Kidney glomerular epithelial cell (primary cell): ENCODE results near the gene PROM2.
A peak's percentile ranks its signal among the peaks of the same experiment; 100 is the strongest.

Experiments
- DNase-seq: peaks from one replicate; lab custom pipeline; 2025; lab: John Stamatoyannopoulos, UW

PROM2 gene

GRCh38 chr2:95284886-95285541 is 10.8 kb downstream of the PROM2 start:
- no peak for DNase-seq

GRCh38 chr2:95285542-95285932 is 11.3 kb downstream of the PROM2 start:
- no peak for DNase-seq

DNA sequence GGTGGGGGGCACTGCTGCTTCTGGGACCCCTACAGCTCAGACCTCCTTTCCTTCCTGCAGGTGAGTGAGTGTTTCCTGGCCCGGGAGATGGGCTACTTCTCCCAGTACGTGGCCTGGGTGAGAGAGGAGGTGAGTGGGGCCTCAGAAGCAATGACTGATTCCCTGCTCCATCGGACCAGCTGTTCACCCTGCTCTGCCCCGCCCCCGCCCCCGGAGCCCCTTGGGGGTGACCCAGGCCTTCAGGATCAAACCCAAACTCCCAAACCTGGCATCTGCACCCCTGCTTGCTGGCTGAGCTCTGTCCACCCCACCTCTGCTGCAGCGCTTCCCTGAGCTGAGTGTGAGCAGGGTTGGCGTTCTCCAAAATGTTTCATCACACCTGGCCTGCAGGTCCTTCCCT is 13.1 kb downstream of the PROM2 start:
- no peak for DNase-seq

- DNase-seq, result no peak
Observed at GRCh38 chr2:95287806-95288205, 13.6 kb downstream of the PROM2 start.

GRCh38 chr2:95289253-95289652 is 15.0 kb downstream of the PROM2 start:
- DNase-seq, result no peak

GRCh38 chr2:95291222-95291621 is 17.0 kb downstream of the PROM2 start:
- no peak for DNase-seq

DNA sequence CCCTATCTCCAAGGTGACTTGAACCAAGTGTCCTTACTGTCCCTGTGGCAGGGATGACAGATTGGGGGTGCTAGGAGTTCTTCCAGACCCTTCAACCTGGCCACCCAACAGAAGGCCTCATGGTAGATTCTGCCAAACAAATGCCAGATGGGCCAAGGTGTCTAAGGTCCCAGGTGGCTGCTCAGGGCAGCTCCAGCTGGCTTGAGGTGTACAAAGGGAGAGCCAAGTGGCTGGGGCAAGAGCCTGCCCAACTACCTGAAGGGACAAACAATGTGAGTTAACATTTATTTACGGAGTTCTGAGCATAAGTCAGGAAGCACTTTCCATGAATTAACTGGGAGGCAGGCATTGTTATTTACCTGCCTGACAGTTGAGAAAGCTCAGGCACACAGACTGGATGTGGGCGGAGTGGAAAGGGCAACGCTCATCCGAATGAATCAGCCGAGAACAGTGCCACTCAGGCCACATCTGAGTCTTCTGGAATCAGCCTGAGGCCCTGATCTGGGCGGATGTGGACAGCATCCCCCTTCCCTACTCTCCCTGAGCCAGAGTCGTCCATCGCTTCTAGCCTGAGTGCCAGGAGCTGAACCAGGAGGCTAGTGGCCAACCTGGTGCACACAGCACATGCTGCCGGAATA is 18.5 kb downstream of the PROM2 start:
- DNase-seq, result no peak

GRCh38 chr2:95294579-95295250 is 20.5 kb downstream of the PROM2 start:
- no peak for DNase-seq

DNA sequence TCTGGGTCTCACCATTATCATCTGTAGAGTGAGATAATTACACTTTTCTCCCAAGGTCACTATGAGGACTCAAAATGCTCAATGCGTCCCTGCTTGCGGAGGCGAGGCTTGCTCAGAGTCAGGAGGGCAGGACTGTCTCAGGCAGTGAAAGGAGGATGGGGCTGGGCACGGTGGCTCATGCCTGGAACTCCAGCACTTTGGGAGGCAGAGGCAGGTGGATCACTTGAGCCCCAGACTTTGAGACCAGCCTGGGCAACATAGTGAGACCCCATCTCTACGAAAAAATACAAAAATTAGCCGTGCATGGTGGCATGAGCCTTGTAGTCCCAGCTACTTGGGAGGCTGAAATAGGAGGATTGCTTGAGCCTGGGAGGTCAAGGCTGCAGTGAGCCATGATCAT is 21.1 kb downstream of the PROM2 start:
- no peak for DNase-seq

DNA sequence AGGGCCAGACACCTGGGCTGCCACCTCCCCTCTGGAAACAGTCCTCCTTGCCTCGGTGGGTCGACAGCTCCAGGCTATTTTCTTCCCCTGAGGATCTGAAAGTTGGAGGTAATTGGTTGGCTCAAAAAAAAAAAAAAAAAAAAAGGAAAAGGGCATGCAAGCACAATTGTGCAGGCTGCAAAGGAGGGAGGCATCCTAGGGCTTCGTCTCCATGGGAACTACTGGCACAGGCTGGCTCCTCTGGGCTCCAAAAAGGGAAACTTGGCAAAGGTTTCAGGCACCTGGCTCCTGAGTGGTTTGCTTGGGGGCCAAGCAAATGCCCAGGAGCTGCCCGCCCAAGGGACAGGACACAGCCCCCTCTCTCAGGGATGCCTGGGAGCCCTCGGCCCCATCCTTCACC is 21.8 kb downstream of the PROM2 start:
- no peak for DNase-seq

DNA sequence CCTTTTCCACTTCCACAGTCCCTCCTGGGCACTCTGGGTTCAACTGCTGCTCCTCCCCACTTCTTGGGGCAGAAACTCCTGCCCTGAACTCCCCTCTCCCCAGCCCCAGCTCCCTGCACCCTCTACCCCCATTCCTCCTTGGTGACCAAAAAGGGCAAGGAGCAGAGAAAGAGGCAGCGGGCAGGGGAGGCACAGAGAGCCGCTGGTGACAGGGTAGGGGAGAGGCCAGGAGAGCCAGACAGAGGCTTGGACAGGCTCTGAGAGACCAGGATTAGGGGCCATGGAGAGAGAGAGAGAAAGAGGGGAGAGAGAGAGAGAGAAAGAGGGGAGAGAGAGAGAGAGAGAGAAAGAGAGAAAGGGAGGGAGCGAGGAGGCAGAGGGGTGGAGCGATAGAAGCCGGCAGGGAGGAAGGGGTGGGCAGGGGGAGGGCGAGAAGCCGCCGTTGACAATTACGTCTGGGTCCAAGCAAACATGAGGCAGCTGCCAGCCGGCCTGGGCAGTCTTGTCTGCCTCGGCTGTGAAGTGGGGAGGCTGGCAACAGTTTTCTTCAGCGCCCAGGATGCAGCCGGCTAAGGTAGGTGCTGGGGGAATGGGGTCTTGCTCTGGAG is 22.7 kb downstream of the PROM2 start, which contains the start of gene KCNIP3:
Gene KCNIP3 (plus strand): TSS at position 468 of the 608 bp plus-strand sequence. CDS start 92 bp downstream, at position 560.
- DNase-seq, result no peak

DNA sequence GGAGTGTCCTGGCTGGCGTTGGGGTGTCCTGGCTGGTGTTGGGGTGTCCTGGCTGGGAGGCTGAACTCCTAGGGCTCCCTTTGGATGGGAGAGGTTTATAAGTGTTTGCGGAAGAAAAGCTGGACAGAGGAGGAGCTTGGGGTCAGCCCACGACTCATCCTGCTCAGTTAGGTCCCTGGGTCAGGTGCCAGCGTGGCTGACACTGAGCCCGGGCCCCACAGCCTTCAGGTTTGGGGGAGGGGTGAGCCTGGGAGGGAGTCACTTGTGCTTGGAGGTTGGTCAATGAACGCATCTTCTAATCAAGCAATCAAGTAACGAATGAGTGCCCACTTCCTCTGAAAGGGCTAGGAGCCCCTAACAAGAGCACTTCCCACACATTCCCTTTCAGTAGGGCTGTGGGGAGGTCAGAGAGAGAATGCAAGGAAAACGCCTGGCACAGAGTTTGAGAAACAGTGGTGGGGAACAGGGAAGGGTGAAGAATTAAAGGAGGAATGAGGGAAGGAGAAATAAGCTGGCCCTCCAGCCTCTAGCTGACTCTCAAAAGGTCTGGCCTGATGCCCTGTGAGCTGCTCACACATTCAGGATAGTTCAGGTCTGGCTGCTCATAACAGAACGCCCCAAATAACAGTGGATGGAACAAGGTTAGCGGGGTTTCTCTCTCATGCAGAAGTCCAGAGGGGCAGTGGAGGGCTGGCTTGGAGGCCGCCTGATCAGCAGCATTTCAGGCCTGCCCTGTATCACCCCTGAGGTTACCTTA is 23.6 kb downstream of the PROM2 start:
- DNase-seq, result no peak

DNA sequence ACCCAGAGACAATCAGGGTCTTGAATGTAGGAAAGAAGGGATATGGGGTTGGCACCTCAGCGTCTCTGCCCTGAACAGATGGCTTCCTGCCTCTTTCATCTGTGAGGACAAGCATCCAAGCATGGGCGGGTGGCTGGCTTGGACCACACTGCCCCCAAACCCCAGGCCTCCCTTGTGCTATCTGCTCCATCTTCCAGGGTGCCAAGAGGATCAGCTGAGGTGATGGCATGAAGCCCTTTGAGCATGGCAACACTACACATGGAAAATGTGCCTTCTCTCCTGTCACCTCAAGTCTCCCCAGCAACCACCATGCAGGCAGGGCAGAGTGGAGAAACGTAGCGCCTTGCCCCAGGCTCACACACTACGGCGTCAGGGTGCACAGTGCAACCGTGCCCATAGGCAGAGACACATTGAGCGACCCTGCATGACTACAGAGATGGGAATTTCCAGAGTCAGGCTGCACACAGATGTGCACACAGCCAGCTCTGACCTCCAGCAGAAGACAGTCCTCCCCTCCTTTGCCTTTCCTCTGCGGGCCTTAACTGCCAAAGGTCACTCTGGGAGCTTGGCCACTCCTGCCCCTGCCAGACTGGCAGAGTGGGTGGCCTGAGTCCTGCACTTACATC is 24.4 kb downstream of the PROM2 start:
- DNase-seq, result no peak

DNA sequence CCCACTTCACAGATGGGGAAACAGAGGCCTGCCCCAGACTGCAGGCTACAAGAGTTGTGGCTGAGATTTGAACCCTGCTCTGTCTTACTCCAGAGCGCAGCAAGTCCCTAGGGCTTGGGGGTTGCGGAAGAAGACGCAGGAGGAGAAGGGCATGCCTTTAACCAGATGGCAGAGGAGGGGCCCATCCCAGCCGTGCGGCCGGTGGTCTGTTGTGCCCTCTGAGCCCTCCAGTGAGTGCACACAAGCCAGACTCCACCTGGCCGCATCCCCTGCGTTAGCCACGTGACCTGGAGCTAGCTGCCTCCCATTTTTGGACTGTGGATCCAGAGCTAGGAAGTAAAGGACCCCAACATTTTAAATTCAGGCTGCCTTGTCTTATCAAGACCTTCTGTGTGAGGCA is 25.7 kb downstream of the PROM2 start:
- DNase-seq, result no peak

GRCh38 chr2:95300450-95300849 is 26.2 kb downstream of the PROM2 start:
- DNase-seq, result no peak

GRCh38 chr2:95301186-95301585 is 26.9 kb downstream of the PROM2 start:
- DNase-seq, result no peak

- no peak for DNase-seq
Observed at GRCh38 chr2:95301876-95302641, 27.8 kb downstream of the PROM2 start.

DNA sequence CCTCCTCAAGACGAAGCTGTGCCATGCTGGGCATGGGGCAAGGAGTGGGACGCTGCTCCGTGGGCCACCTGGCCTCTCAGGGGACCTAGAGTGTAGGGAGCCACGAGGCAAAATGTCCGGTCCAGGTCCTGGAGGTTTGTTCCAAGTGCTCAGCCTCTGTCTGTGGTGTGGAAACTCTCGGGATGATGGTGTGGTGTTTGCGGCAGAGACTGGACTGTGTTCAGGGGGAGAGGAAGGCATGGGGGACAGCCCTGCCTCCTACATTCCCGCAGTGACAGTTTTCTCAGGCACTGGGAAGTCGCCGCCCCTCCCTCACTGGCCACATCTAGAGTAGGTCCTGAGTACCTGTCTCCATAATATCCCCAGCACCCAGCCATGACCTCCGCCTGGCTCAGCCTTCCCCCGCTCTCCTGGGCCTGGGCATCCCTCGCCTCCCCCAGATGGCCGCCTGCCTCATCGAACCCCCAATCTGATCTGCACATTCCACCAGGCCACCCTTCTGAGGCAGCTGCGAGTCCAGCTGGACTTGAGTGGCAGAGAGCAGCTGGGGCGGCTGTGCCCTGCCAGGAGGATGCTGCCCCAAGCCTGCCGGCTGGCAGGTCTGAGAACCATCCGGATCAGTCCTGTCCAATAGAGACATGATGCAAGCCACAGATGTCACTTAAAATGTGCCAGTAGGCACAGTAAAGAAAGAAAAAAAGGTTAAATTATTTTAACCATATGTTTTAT is 29.1 kb downstream of the PROM2 start:
- no peak for DNase-seq

DNA sequence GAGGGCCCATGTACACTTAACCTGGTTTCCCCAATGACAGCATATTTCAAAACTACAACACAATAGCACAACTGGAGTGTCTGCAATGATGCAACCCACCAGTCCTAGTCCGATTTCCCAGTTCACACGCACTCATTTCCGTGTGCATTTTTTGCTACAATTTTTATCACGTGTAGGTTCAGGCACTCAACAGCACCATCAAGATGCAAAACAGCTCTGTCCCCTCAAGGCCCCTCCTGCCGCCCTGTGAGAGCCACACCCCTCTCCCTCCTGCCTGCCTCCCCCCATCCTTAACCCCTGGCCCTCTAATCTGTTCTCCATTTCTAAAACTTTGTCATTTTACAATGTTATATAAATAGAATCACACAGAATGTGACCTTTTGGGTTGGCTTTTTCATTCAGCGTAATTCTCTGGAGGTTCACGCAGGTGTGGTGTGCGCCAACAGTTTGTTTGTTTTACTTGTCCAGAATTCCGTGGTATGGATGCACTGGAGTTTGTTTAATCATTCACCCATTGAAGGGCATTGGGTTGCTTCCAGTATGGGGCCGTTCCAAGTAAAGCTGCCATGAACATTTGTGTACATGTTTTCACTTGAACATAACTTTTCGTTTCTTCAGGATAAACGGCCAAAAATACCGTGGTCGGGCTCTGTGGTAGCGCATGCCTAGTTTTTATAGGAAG is 31.3 kb downstream of the PROM2 start:
- peak; percentile 19 for DNase-seq
